NCI-H1092 treated with DMSO at 0.1 percent for 48 hours (cell line): ENCODE measurements around the gene TMEM204.

Experiments
- DNase-seq: peaks from one replicate; lab custom pipeline; 2025; lab: John Stamatoyannopoulos, UW

Gene TMEM204

GRCh38 chr16:1538804-1539520 lies 5.5 kb downstream of the TMEM204 start:
- no peak for DNase-seq

GRCh38 chr16:1539720-1540555 lies 6.5 kb downstream of the TMEM204 start:
- DNase-seq, result no peak

GRCh38 chr16:1540556-1540855 lies 7.0 kb downstream of the TMEM204 start:
- no peak for DNase-seq

- DNase-seq, result no peak
Observed at GRCh38 chr16:1541293-1542165, 8.1 kb downstream of the TMEM204 start.

GRCh38 chr16:1542166-1542500 lies 8.7 kb downstream of the TMEM204 start:
- DNase-seq, result no peak

- DNase-seq, result no peak
Observed at GRCh38 chr16:1542533-1542932, 9.1 kb downstream of the TMEM204 start.

GRCh38 chr16:1543085-1543896 lies 9.8 kb downstream of the TMEM204 start:
- DNase-seq, result no peak

GRCh38 chr16:1545044-1546040 lies 11.9 kb downstream of the TMEM204 start:
- DNase-seq, result peak; percentile 31

- no peak for DNase-seq
Observed at GRCh38 chr16:1546430-1546829, 13.0 kb downstream of the TMEM204 start.

GRCh38 chr16:1548233-1548632 lies 14.8 kb downstream of the TMEM204 start:
- DNase-seq, result no peak

- DNase-seq, result no peak
Observed at GRCh38 chr16:1548727-1549126, 15.3 kb downstream of the TMEM204 start.

GRCh38 chr16:1550069-1550468 lies 16.6 kb downstream of the TMEM204 start:
- no peak for DNase-seq

- DNase-seq, result no peak
Observed at GRCh38 chr16:1550696-1551095, 17.2 kb downstream of the TMEM204 start.

- DNase-seq, result no peak
Observed at GRCh38 chr16:1551166-1551565, 17.7 kb downstream of the TMEM204 start.

GRCh38 chr16:1552129-1552528 lies 18.7 kb downstream of the TMEM204 start:
- no peak for DNase-seq

- DNase-seq, result no peak
Observed at GRCh38 chr16:1553946-1554825, 20.7 kb downstream of the TMEM204 start.

- no peak for DNase-seq
Observed at GRCh38 chr16:1554826-1555445, 21.5 kb downstream of the TMEM204 start.

- no peak for DNase-seq
Observed at GRCh38 chr16:1556254-1556653, 22.8 kb downstream of the TMEM204 start.

- no peak for DNase-seq
Observed at GRCh38 chr16:1557074-1557473, 23.6 kb downstream of the TMEM204 start.
